Dendritic cell treated with granulocyte-macrophage colony-stimulating factor and Interleukin-4, amounts not matched to agents 40 ng/mL and 50 ng/mL, for 4 days (primary cell): ENCODE measurements around the gene OR9Q1.

Experiments used
- H3K27ac Mint-ChIP-seq: one replicate; pipeline ENCODE4 v1.8.0; 2022; ENCODE audit warnings: mild to moderate bottlenecking, mixed read lengths
- H3K27me3 Mint-ChIP-seq: one replicate; pipeline ENCODE4 v1.8.0; 2022; ENCODE audit warnings: mild to moderate bottlenecking, mixed read lengths
- H3K36me3 Mint-ChIP-seq: one replicate; pipeline ENCODE4 v1.8.0; 2022; ENCODE audit warnings: low read depth, mixed read lengths
- H3K4me1 Mint-ChIP-seq: one replicate; pipeline ENCODE4 v1.8.0; 2022; ENCODE audit warnings: low read depth, mixed read lengths
- H3K4me3 Mint-ChIP-seq: one replicate; pipeline ENCODE4 v1.8.0; 2022; ENCODE audit warnings: mild to moderate bottlenecking, moderate library complexity, mixed read lengths
- H3K9me3 Mint-ChIP-seq: one replicate; pipeline ENCODE4 v1.8.0; 2022; ENCODE audit warnings: mixed read lengths
- intact Hi-C: fragments of 100-400 bp; cut with micrococcal nuclease; formaldehyde crosslinking; loops from one replicate; pipeline ENCODE4 v1.15.0; 2022

OR9Q1 gene

DNA sequence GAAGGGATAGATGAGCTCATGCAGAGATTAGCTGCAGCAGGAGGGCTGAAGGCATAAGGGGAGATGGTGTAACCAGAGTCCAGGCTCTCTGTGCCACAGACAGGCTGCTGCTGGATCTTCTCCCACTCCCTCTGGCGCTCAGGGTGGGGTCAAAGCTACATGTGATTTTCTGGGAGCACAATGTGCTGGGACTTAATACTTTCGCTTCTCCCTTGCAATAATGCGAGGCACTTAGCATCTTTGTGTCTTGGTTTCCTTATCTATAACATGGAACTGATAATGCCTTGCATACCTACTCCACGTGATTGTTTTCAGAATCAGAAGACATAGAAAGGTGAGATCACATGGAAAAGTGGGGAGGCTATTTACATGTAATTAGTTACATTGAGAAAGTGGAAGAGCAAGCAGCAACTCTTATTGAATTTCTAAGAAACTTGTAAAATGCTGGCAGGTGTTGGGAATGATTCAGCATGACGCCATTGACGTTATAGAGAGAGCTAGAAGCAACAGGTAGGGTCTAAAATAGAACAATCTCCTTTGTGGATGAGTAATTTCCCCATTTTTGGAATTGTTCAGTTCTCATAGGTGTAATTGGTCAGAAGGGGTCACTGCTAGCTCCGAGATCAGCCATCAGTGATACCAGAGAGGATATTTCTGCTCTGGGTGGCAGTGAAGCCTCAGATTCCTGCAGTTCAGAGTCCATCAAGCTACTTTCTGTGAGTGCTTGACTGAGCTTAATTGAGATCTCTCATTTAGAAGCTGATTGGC, 109.8 kb downstream of the OR9Q1 start:
- Mint-ChIP-seq H3K27ac (no peak overlapping the region), H3K4me3 (no peak overlapping the region), H3K36me3 (no peaks in the 10 kb centered on the region), H3K27me3 (no peaks in the 10 kb centered on the region), H3K4me1 (no peaks in the 10 kb centered on the region), H3K9me3 (no peaks in the 10 kb centered on the region)
- intact Hi-C loops, result no loop called here

DNA sequence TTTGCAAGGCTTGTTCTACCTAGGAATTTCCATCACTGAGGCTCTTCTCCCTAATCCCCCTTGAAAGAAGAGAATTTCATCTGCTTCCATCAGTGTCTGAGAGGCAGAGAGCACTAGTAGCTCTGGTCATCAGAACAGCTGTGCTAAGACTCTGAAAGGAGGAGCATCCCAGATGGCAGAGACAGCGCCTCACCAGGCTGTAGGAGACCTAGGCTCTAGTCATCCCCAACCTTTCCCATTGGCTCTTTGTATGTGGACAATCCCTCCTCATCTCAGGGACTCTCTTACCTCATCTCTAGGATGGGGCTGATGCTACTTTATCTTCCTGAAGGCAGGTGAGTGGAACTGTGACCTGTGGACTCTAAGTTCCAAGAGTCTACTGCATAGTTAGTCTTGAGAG, 110.5 kb downstream of the OR9Q1 start:
- intact Hi-C loops, result no loop called here
- Mint-ChIP-seq H3K9me3 (no peaks in the 10 kb centered on the region), H3K27me3 (no peaks in the 10 kb centered on the region), H3K27ac (no peak overlapping the region), H3K4me1 (no peaks in the 10 kb centered on the region), H3K36me3 (no peaks in the 10 kb centered on the region), H3K4me3 (no peak overlapping the region)

- H3K4me1 Mint-ChIP-seq, result no peaks in the 10 kb centered on the region
- no peaks in the 10 kb centered on the region for H3K27me3 Mint-ChIP-seq
- H3K9me3 Mint-ChIP-seq, result no peaks in the 10 kb centered on the region
- H3K4me3 Mint-ChIP-seq, result no peak overlapping the region
- intact Hi-C loops, result no loop called here
- no peak overlapping the region for H3K27ac Mint-ChIP-seq
- no peaks in the 10 kb centered on the region for H3K36me3 Mint-ChIP-seq
These were observed 111.5 kb downstream of the OR9Q1 start for GRCh38 chr11:58135171-58135570.

DNA sequence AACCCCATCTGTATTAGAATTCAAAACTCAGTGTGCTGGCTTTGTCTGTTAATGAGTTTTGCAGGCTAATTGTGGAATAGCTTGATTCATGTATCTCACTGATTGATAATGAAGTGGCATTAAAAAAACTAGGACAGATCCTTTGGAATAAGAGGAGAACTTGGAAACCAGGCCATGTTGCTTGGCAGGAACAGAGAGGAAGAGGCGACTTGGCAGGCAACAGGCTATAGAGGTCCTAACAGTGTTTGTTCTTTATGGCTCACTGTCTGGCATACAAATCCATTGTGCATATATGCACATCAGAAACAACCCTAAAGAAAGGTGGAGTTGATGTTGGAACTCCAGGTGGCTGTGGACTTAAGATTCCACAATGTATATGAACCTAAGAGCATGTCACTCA, 119.1 kb downstream of the OR9Q1 start:
- Mint-ChIP-seq H3K9me3 (no peaks in the 10 kb centered on the region), H3K4me1 (no peaks in the 10 kb centered on the region), H3K27me3 (no peaks in the 10 kb centered on the region), H3K36me3 (no peaks in the 10 kb centered on the region), H3K27ac (no peak overlapping the region), H3K4me3 (no peak overlapping the region)
- intact Hi-C loops, result no loop called here

GRCh38 chr11:58152781-58153180, 129.1 kb downstream of the OR9Q1 start:
- no peak overlapping the region for H3K4me3 Mint-ChIP-seq
- no peaks in the 10 kb centered on the region for H3K36me3 Mint-ChIP-seq
- H3K4me1 Mint-ChIP-seq, result peaks cover 7% of the 10 kb centered on the region
- H3K9me3 Mint-ChIP-seq, result peaks cover 9% of the 10 kb centered on the region
- intact Hi-C loops, result no loop called here
- peaks cover 2% of the 10 kb centered on the region for H3K27me3 Mint-ChIP-seq
- no peak overlapping the region for H3K27ac Mint-ChIP-seq

DNA sequence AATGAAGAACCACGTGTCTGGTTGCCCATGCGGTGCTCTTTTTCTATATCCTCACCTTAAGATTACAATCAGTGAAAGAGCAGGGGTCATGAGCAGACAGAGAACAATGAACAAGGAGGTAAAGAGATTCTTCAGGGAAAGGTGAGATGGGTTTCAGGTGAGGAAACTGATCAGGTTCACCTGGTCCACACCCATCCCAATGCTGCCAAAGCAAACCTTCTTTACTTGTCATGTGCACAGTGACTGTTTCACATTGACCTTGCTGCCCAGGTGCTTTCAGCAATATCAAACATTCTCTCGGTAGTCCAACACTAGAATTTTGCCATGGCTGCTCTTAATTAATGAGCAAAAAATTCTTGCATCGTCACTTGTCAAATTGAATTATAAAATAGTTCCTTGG, 140.7 kb downstream of the OR9Q1 start:
- Mint-ChIP-seq H3K27me3 (no peaks in the 10 kb centered on the region), H3K9me3 (no peaks in the 10 kb centered on the region), H3K4me3 (no peak overlapping the region), H3K27ac (no peak overlapping the region), H3K4me1 (no peaks in the 10 kb centered on the region), H3K36me3 (no peaks in the 10 kb centered on the region)
- intact Hi-C loops, result no loop called here

DNA sequence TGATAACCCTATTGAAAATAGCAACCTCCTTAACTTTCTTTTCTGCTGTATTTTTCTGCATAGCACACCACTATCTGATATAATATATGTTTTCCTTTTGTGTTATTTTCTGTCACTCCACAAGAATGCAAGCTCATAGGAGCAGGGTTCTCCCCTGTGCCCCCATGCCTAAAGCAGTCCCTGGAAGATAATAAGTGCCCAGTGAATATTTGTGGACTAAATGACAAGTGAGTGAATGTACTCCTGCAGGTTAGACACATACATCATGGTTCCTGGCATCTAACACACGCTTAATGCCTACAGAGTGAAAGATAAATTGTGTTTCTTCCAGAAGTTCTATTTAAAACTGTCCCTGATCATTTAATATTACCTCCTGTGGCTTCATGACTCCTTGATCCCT, 141.3 kb downstream of the OR9Q1 start:
- no peaks in the 10 kb centered on the region for H3K36me3 Mint-ChIP-seq
- no peaks in the 10 kb centered on the region for H3K9me3 Mint-ChIP-seq
- no peak overlapping the region for H3K4me3 Mint-ChIP-seq
- intact Hi-C loops, result no loop called here
- H3K27ac Mint-ChIP-seq, result no peak overlapping the region
- no peaks in the 10 kb centered on the region for H3K27me3 Mint-ChIP-seq
- H3K4me1 Mint-ChIP-seq, result no peaks in the 10 kb centered on the region

- Mint-ChIP-seq H3K4me1 (no peaks in the 10 kb centered on the region), H3K4me3 (no peak overlapping the region), H3K36me3 (no peaks in the 10 kb centered on the region), H3K27me3 (no peaks in the 10 kb centered on the region), H3K9me3 (no peaks in the 10 kb centered on the region), H3K27ac (no peak overlapping the region)
- intact Hi-C loops, result no loop called here
These were observed 141.9 kb downstream of the OR9Q1 start for GRCh38 chr11:58165504-58166106.

DNA sequence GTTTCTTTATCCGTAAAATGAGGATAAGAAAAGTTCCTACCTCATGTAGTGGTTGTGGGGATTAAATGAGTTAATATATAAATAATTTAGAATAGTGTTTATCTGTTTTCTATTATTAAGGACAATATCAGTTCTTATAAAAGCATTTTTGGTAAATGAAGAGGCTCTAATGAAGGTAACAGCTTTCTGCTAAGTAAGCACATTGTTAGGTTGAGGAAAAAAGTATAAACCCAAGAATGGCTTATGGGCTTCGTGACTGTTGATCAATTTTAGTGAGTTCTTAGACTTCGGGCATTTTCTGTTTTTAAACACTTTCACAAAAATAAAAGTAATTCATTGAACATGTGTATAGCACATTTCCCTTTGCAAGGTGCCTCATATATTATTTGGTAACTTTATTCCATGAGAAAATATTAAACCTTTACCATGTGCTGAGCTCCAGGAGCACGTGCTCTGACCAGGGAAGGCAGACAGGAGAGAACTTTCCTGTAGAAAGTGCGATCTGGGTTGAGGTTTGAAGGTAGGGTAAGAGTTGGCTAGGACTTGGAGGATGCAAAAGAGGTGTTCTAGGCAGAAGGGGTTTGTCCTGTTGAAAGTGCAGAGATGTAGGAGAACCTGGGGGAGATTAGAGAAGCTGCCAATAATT, 153.9 kb downstream of the OR9Q1 start:
- Mint-ChIP-seq H3K4me3 (no peak overlapping the region), H3K9me3 (peaks cover 10% of the 10 kb centered on the region), H3K4me1 (no peaks in the 10 kb centered on the region), H3K27me3 (no peaks in the 10 kb centered on the region), H3K27ac (no peak overlapping the region), H3K36me3 (no peaks in the 10 kb centered on the region)
- intact Hi-C loops, result no loop called here

- intact Hi-C loops, result no loop called here
- peaks cover 10% of the 10 kb centered on the region for H3K9me3 Mint-ChIP-seq
- no peak overlapping the region for H3K4me3 Mint-ChIP-seq
- no peaks in the 10 kb centered on the region for H3K4me1 Mint-ChIP-seq
- no peak overlapping the region for H3K27ac Mint-ChIP-seq
- H3K36me3 Mint-ChIP-seq, result no peaks in the 10 kb centered on the region
- H3K27me3 Mint-ChIP-seq, result no peaks in the 10 kb centered on the region
These were observed 154.8 kb downstream of the OR9Q1 start for GRCh38 chr11:58178444-58178843.

DNA sequence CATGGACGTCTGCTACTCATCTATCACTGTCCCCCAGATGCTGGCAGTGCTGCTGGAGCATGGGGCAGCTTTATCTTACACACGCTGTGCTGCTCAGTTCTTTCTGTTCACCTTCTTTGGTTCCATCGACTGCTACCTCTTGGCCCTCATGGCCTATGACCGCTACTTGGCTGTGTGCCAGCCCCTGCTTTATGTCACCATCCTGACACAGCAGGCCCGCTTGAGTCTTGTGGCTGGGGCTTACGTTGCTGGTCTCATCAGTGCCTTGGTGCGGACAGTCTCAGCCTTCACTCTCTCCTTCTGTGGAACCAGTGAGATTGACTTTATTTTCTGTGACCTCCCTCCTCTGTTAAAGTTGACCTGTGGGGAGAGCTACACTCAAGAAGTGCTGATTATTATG, 156.0 kb downstream of the OR9Q1 start:
- H3K4me3 Mint-ChIP-seq, result no peak overlapping the region
- intact Hi-C loops, result no loop called here
- no peaks in the 10 kb centered on the region for H3K36me3 Mint-ChIP-seq
- H3K27me3 Mint-ChIP-seq, result no peaks in the 10 kb centered on the region
- peaks cover 10% of the 10 kb centered on the region for H3K9me3 Mint-ChIP-seq
- H3K27ac Mint-ChIP-seq, result no peak overlapping the region
- no peaks in the 10 kb centered on the region for H3K4me1 Mint-ChIP-seq

- intact Hi-C loops, result no loop called here
- Mint-ChIP-seq H3K27ac (no peak overlapping the region), H3K4me3 (no peak overlapping the region), H3K27me3 (no peaks in the 10 kb centered on the region), H3K9me3 (no peaks in the 10 kb centered on the region), H3K4me1 (no peaks in the 10 kb centered on the region), H3K36me3 (no peaks in the 10 kb centered on the region)
These were observed 163.3 kb downstream of the OR9Q1 start for GRCh38 chr11:58186938-58187337.

GRCh38 chr11:58188770-58189169, 165.1 kb downstream of the OR9Q1 start, which contains the start of gene OR9Q2:
TSS of gene OR9Q2 (plus strand) at chr11:58189070. CDS start at chr11:58190491, 1,421 bp downstream.
- intact Hi-C loops, result no loop called here
- no peak within 1 kb of the TSS for H3K4me3 Mint-ChIP-seq
- H3K27me3 Mint-ChIP-seq, result no peaks in the 10 kb centered on the region
- no peaks in the 10 kb centered on the region for H3K36me3 Mint-ChIP-seq
- H3K4me1 Mint-ChIP-seq, result no peaks in the 10 kb centered on the region
- no peak within 1 kb of the TSS for H3K27ac Mint-ChIP-seq
- no peaks in the 10 kb centered on the region for H3K9me3 Mint-ChIP-seq

GRCh38 chr11:58192229-58192628, 168.5 kb downstream of the OR9Q1 start:
- Mint-ChIP-seq H3K27me3 (no peaks in the 10 kb centered on the region), H3K36me3 (no peaks in the 10 kb centered on the region), H3K27ac (no peak overlapping the region), H3K4me1 (no peaks in the 10 kb centered on the region), H3K4me3 (no peak overlapping the region), H3K9me3 (peaks cover 4% of the 10 kb centered on the region)
- intact Hi-C loops, result no loop called here
